Activated CD4-positive, alpha-beta T cell treated with anti-CD3 and anti-CD28 coated beads, Interleukin-2, amount 50 U/mL, for 24 hours (primary cell): ENCODE measurements around the gene ATP10A.

ENCODE experiments used
- DNase-seq, 2 donors: peaks; one replicate each; pipeline ENCODE4 v3.0.0-alpha.2; 2020; ENCODE audit warnings: low read depth in 1 of 2, low spot score in 1 of 2

ATP10A gene

DNA sequence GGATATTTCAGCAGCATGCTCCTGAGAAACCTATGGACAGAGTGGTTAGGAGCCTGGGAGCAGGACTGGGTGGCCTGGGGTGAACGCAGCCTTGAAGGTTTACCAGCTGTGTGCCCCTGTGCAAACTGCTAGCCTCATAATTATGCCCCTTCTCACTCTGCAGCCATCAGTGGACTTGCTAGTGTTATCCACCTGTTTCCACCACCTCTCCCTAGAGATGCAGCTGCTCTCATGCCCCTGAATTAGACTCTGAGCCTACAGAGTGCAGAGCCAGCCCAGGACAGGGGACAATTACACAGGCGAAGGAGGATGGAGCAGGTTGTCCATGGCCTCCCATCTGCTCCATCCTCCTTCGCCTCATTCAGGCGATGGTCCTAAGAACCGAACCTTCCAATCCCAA lies 175.9 kb downstream of the ATP10A start:
- no peak for DNase-seq

DNA sequence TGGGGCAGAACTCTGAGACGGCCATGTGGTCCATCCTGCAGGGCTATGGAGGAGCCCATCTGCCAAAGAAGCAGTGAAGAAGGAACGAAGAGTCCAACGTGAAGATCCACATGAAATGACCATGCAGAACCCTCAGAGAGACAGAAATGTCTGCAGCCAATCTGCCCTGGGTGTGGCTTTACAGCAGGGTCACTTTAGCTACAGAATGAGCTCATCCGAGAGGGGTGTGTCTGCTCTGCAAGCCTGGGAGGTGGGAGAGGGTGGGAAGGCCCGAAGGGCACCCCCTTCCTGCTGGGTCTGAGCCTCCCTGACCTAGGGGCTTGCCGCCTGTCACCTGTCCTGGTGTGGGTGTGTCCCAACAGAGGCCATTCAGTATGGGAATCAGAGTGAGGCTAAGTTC lies 176.3 kb downstream of the ATP10A start:
- no peak for DNase-seq

GRCh38 chr15:25684521-25685431 lies 178.4 kb downstream of the ATP10A start:
- DNase-seq, result no peak

DNA sequence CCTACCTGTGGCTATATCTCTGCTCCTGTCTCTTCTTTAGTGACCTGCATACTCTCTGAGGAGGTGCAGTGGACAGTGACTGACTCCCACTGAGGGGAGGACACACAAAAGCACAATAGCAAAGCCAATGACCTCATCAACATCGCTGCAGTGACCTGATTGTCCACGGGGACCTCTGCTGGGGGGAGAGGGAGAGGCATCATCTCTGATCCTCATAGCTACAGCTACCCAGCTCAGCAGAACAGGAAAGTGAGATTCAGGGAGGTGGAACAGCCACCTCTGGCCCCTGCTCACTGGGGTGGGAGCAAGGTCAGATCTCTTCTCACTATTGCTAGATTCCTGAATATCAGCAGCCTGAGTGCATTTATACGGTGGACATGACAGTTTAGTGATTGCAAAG lies 179.2 kb downstream of the ATP10A start:
- no peak for DNase-seq

DNA sequence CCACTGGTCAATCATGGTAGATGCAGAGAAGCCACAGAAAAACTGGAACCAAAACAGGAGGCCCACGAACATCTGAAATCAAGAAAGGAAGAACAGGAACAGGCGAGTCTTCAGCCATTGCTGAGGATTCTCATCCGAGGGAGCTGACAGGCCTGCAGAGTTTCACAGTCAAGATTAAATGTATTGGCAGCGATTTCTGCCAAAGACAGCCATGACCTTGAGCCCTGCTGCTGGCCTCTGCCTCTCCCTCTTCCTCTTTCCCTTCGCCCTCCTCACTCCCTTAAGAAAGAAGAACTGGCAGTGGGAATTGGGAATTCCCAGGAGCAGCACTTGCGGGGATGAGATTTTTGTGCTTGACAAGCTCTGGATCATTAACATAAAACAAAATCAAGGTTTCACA lies 179.7 kb downstream of the ATP10A start:
- no peak for DNase-seq

- no peak for DNase-seq
Measured at GRCh38 chr15:25682340-25682739, 180.8 kb downstream of the ATP10A start.

DNA sequence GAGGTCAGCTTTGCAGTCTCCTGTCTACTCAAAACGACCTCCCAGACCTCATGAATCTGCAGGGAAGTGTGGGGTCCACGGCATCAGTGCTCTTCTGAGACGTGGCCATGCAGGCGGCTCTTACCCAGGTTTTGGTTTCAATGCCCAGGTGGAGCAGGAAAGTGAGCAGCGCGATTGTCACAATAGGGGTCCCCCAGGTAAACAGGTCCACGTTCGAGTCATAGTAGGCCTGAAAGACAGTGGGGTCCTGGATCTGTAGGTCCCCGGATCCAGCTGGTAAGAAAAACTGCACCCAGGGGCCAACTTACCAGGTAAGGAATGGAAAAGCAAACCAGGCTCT lies 182.5 kb downstream of the ATP10A start:
- no peak for DNase-seq

DNA sequence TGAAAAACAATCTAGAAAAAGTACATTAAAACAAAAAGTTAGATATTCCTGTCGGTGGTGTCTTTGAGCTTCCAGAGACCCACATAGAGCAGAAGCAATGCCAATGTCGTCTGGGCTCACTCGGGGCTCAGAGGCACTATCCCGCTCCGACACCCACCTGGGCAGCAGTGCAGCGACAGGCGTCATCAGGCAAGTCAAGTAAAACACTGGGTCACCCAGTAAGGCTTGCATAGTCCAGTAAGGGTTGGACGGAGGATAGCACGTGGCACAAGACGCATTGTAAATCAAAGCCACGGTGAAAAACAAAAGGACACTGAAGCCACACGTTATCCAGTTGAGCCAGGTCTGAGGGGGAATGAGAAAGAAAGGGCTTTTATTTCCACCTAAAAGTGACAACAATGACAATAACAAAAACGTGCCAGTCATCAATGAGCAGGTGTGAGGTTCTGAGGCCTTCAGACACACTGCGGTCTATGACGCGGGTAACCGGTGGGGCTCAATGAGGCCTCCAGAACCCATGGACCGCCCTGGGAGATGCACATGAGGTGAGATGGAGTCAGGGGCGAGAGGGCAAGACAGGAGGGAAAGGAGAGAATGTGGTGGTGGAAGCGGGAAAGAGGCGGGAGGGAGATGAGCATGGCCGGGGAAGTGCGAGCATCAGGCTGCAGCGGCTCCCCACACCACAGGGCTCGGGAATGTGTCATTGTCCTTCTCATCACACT lies 183.0 kb downstream of the ATP10A start:
- no peak for DNase-seq

DNA sequence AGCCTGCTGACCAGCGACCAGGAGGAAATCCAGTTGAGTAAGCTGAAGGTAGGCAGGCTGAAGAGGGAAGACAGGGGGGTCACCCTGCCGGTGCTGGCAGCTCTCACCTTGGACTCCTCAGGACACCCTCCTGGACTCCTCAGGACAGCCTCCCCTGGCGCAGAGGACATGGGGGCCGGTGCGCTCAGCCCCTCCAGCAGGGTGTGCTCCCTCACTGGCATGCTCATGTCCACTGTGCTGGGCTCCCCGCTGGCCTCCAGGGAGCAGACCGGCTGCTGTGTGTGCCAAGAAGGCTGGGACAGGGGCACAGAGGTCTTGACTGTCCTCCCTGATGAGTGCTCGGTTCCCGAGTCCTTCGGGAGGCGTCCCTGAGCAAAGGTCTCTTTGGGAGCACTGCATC lies 183.6 kb downstream of the ATP10A start:
- DNase-seq, result no peak

GRCh38 chr15:25678500-25678855 lies 184.6 kb downstream of the ATP10A start:
- DNase-seq, result no peak

DNA sequence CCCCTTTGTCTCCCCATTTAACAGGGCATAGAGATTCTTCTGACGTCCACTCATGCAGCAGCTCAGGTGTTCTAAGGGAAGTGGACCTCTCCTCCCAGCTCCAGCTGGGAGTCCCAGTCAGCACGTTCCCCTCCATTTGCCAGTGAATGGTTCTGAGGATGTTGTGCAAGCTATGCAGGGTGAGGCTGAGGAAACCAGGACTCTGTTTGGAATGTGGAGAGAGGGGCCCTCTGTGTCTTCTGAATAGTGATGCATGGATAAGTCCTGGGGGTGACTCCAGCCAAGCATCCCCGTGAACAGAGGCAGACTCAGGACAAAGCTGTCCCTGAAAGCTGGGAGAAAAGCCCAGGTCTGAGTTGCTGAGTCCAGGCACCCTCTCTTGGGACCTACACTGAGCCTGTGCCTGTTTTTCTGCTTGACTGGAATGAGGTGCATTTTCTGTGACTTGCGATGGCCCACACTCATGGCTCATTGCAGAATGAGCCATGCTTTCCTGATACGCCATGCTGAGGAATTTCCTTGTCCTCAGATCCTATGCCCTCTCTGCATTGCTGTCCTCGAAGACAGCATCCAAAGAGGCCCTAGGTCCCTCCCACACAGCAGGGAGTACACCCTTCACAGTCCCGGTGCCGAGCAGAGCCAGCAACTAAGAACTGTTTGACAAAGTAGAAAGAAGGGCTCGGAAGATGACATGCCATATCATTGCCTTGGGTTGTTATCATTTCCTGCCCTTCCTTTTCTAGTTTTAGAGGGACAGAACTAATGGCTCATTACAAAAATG lies 185.2 kb downstream of the ATP10A start:
- DNase-seq, result no peak

GRCh38 chr15:25676070-25676469 lies 187.1 kb downstream of the ATP10A start:
- DNase-seq, result no peak

DNA sequence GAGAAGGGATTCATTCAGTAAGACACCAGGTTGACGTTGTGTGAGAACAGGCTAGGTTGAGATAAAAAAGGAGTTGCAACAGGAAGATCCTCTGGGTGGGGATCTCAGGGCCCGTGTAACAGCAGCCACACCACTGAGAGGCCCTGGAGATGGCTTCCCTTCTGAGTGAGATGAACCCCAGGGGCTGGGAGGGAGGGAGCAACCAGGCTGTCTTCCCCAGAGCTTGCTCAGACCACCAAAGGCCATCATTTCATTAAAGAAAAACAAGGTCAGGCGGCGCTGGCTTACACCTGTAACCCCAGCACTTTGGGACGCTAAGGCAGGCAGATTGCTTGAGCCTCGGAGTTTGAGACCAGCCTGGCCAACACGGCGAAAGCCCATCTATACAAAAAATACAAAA lies 187.7 kb downstream of the ATP10A start:
- DNase-seq, result no peak

- no peak for DNase-seq
Measured at GRCh38 chr15:25674913-25675312, 188.2 kb downstream of the ATP10A start.

GRCh38 chr15:25673972-25674371 lies 189.2 kb downstream of the ATP10A start:
- DNase-seq, result no peak

GRCh38 chr15:25673351-25673750 lies 189.8 kb downstream of the ATP10A start:
- no peak for DNase-seq

DNA sequence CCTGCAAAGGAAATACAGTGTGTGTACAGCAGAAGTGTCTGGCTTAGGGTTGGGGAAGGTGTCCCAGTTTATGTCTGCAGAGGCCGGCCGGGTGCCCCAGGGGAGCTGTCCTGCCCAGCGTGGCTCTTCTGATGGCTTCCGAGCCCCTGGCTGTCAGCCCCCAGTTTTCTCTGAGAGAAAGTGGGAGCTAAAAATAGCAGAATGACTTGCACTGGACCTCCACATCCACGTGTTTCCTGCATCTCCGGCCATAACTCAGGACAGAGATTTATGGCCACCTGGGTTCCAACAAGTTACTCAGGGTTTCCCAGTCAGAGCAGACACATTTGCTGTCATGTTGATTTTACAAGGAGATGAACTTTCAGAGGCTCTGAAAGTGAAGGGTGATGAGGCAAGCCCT lies 192.0 kb downstream of the ATP10A start:
- DNase-seq, result no peak

GRCh38 chr15:25670621-25671020 lies 192.5 kb downstream of the ATP10A start:
- DNase-seq, result no peak

GRCh38 chr15:25670025-25670554 lies 193.0 kb downstream of the ATP10A start:
- DNase-seq, result no peak

DNA sequence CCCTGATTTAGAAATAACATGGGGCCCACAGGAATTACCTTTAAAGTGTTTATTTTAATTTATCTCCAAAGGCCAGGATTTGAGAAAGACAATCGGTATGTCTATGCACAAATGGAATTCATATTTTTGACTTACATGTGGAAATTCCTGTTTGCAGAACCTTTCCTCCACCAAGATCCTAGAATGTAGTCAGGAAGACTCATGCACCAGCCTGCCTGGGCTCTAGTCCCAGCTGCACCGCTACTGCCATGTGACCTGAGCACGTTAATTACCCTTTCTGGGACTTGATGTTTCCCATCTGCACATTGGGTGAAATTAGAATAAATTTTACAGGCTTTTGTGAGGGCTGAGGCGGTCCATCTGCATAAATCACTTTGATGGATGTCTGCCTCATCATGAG lies 194.2 kb downstream of the ATP10A start:
- no peak for DNase-seq

DNA sequence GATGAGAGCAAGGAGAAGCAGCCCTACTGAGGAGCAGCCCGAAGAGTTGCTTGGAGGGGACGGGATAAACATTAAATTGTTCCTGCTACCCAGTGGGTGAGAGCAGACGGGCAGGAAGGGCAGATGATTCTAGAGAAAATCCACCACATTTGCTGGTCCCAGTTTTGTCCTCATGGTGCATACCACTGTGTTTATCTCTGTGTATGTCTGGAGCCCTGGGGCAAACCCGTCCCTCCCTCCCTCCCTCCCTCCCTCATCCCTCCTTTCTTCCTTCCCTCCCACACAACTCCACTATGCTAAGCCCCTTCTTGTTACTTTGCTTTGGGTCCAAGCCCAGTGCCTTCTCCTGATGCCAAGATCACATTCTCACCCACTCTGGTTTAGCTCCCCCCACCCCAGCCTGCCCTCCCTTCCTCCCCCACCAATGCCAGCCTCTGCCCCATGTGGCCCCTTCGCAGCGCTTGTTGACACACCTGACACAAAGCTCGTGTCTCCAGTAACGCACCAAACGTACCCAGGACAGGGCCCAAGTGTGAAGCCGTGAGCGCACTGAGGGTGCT lies 194.8 kb downstream of the ATP10A start:
- DNase-seq, result no peak
